Body of pancreas (tissue), 4 donors: Measurements from ENCODE around the gene ABCC8. TPM values are rescaled to one million over a fixed set of nuclear protein-coding genes. Genes with fewer than 3 reads are reported as not detected.

Source experiments
- ATAC-seq: fragments of 150-250 bp; one replicate; pipeline ENCODE4 v1.9.1; 2016
- DNase-seq, 4 donors: peaks; one replicate each; pipeline ENCODE4 v3.0.0-alpha.2; 2019
- H3K27ac ChIP-seq, 4 donors: fragments of 200-600 bp; sonication (generic); 1 replicate in 3 of 4; 2 replicates in 1 of 4; pipeline versions ENCODE4 v1.5.1 to v1.6.1; 2016 to 2019; ENCODE audit warnings: mild to moderate bottlenecking in 1 of 4, mixed read lengths in 1 of 4, moderate library complexity in 1 of 4
- H3K27me3 ChIP-seq, 2 donors: fragments of 200-600 bp; sonication (generic); one replicate each; pipeline ENCODE4 v1.6.0; 2016; ENCODE audit warnings: mild to moderate bottlenecking in 1 of 2
- H3K36me3 ChIP-seq, 2 donors: fragments of 200-600 bp; sonication (generic); replicated peaks in 1 of 2; 2 replicates each; pipeline ENCODE4 v1.5.1; 2016; ENCODE audit warnings: low read depth in 2 of 2; ENCODE audit not compliant: insufficient read depth in 1 of 2
- H3K4me1 ChIP-seq: fragments of 200-600 bp; sonication (generic); one replicate; pipeline ENCODE4 v1.6.0; 2016
- H3K4me3 ChIP-seq, 2 donors: fragments of 200-600 bp; sonication (generic); 1 replicate in 1 of 2; 2 replicates in 1 of 2; pipeline ENCODE4 v1.5.1; 2016 to 2019
- H3K9me3 ChIP-seq, 3 donors: fragments of 200-600 bp; sonication (generic); 1 replicate in 2 of 3; 2 replicates in 1 of 3; pipeline ENCODE4 v1.5.1; 2016
- CTCF ChIP-seq, 7 experiments: fragments of 450-650 bp in 4 of 7; fragments of 200-600 bp in 3 of 7; sonication (generic) in 3 of 7; IDR thresholded peaks; one replicate each; pipeline ENCODE4 v1.5.1; 2016 to 2019; ENCODE audit warnings: antibody characterized with exemption in 7 of 7
- POLR2A ChIP-seq, 3 donors: fragments of 450-650 bp; IDR thresholded peaks; one replicate each; pipeline ENCODE4 v1.6.1; 2016; ENCODE audit warnings: antibody characterized with exemption in 3 of 3, mild to moderate bottlenecking in 2 of 3
- WGBS, 2 donors: methylation state at CpG; one replicate each; pipeline ENCODE4 v1.1.5; 2017; 5-methylcytosine and 5-hydroxymethylcytosine counted together
- intact Hi-C: fragments of 100-400 bp; cut with DNase I; formaldehyde crosslinking; loops from one replicate; pipeline ENCODE4 v1.15.1; 2023
- total RNA-seq, 2 donors: library from RNA; depleted of rRNA; stranded (reverse); fragments of >200 nt; gene quantifications; one replicate each; pipeline ENCODE4 v1.1.0, GENCODE V29; 2016

ABCC8 gene
- total RNA-seq, 2 donors from 2014 or later = 42.5 to 87.0 TPM

DNA sequence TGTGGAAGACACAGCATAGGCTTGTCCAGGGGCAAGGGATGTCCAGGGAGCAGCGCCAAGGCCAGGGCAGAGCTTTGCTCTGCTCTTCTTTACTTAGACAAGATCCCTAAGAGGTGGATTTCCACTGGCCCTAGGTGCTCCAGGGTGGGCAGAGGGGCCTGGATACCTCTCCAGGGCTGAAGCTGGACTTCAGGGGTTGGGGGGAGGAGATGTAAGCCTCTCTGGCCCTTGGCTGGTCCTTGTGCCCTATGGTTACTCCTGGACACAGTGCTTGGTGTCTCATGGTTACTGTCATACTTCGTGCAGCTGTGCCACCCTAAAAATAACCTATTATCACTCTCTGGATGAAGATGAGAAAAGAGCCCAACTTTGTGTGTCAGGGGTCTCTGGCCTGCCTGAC lies 75.3 kb downstream of the ABCC8 start:
- Histone ChIP-seq H3K4me3 (no peak overlapping the region), H3K4me1 (peaks cover 17% of the 10 kb centered on the region), H3K27ac (no peak overlapping the region), H3K27me3 (no peaks in the 10 kb centered on the region), H3K9me3 (no peaks in the 10 kb centered on the region), H3K36me3 (no peaks in the 10 kb centered on the region)
- no peak for TF ChIP-seq CTCF (IDR thresholded peaks at IDR 0.05)
- no peak for TF ChIP-seq POLR2A (IDR thresholded peaks at IDR 0.05)
- intact Hi-C loops = no loop called here
- ATAC-seq (no peak), DNase-seq (peak in 1 of 4 donors; percentile 6)
- WGBS, 2 donors = 90 to 92% methylated on average over 2 of the region's 2 CpGs

DNA sequence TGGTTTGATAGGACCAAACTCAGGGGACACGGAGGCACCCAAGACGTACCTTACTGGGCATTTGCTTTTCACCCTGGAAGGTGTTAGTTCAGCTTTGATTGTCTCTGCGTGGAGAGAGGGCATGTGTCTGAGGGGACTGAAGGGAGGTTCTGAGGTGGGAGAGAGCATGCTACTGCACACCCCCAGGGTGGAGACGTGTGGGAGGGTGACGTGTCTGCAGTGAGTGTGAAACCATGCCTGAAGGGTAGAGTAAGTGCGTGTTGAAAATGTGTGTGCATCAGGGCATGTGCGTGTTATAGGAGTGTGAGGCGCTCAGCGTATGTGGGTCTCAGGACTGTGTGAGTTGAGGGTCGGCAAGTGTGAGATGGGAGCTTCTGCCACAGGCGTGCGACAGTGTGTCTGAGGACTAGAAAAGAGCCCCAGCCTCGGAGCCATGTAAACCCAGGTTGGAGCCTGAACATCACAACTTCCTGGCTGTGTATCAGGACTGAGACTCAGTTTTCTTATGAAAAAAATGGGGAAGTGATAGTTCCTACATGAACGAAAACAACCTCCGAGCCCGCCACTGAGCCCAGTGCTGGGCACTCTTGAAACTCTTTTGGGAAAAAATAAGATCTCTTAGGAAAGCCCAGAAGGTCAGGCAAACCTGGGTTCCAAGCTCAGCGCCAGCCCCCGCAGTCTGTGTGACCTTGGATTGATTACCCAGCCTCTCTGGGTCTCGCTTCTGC lies 76.4 kb downstream of the ABCC8 start:
- ATAC-seq (no peak), DNase-seq (peak in 1 of 4 donors; percentile 6)
- WGBS, 2 donors = 77 to 83% methylated on average over 19 of the region's 19 CpGs
- H3K4me3 ChIP-seq = no peak overlapping the region
- H3K27ac ChIP-seq = no peak overlapping the region
- no peaks in the 10 kb centered on the region for H3K27me3 ChIP-seq
- peaks cover 6% of the 10 kb centered on the region for H3K4me1 ChIP-seq
- intact Hi-C loops = no loop called here
- TF ChIP-seq POLR2A (IDR thresholded peaks at IDR 0.05) (no peak), CTCF (IDR thresholded peaks at IDR 0.05) (no peak)
- H3K9me3 ChIP-seq = no peaks in the 10 kb centered on the region
- H3K36me3 ChIP-seq = no peaks in the 10 kb centered on the region

DNA sequence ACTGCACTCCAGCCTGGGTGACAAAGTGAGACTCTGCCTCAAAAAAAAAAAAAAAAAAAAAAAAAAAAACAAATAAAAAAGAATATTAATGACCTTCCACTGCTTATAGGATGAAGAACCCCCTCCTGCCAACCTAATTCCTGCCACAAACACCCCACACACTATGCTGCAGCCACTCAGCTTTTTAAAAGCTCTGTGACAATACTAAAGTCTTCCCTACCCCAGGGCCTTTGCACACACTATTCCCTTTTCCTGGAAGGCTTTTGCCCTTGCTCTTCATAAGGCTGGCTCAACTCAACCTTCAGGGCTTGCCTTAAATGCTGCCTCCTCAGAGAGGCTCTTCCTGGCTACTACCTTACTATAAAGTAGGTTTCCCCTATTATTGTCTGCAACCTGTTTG lies 77.4 kb downstream of the ABCC8 start:
- ATAC-seq (no peak), DNase-seq (no peak)
- no peak overlapping the region for H3K27ac ChIP-seq
- no peaks in the 10 kb centered on the region for H3K36me3 ChIP-seq
- no peak overlapping the region for H3K4me3 ChIP-seq
- TF ChIP-seq POLR2A (IDR thresholded peaks at IDR 0.05) (no peak), CTCF (IDR thresholded peaks at IDR 0.05) (no peak)
- intact Hi-C loops = no loop called here
- no peaks in the 10 kb centered on the region for H3K4me1 ChIP-seq
- no peaks in the 10 kb centered on the region for H3K27me3 ChIP-seq
- no peaks in the 10 kb centered on the region for H3K9me3 ChIP-seq

- DNase-seq = no peak
- WGBS, 2 donors = 90 to 93% methylated on average over 10 to 11 of the region's 14 CpGs
- no peak overlapping the region for H3K27ac ChIP-seq
- no peak for TF ChIP-seq CTCF (IDR thresholded peaks at IDR 0.05)
- no peak for TF ChIP-seq POLR2A (IDR thresholded peaks at IDR 0.05)
- no peaks in the 10 kb centered on the region for H3K36me3 ChIP-seq
- no peak for ATAC-seq
- no peaks in the 10 kb centered on the region for H3K4me1 ChIP-seq
- intact Hi-C loops = no loop called here
- H3K27me3 ChIP-seq = no peaks in the 10 kb centered on the region
- no peaks in the 10 kb centered on the region for H3K9me3 ChIP-seq
- no peak overlapping the region for H3K4me3 ChIP-seq
These were observed 79.2 kb downstream of the ABCC8 start for GRCh38 chr11:17397311-17398002.
